ENCODE measurements around the gene VARS1.

The VARS1 gene

DNA sequence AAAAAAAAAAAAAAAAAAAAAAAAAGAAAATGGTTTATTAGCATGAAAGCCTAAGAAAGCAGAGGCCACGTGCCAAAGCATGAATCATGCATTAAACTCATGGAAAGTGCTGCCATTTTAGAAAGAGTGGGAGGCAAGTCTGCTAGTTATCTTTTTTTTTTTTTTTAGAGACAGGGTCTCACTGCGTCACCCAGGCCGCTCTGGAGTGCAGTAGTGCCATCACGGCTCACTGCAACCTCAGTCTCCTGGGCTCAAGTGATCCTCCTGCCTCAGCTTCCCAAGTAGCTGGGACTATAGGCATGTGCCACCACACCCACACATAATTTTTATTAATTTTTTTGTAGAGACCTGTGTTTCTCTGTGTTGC is 23.6 kb downstream of the VARS1 start:
- DNase-seq (ENCODE audit: low spot score) = no peak

DNA sequence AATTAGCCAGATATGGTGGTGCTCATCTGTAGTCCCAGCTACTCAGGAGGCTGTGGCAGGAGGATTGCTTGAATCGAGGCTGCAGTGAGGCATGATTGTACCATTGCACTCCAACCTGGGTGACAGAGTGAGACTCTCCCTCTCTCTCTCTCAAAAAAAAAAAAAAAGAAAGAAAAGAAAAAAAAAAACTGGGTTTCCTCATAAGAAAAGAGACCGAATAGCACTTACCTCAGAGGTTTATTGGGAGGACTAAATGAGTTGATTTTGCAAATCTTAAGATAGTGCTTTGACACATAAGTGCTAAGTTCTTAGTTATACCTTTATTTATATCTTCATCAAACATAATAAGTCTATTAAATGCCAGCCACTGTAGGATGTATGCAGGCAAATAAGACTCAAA is 24.7 kb downstream of the VARS1 start:
- no peak for DNase-seq (ENCODE audit: low spot score)

DNA sequence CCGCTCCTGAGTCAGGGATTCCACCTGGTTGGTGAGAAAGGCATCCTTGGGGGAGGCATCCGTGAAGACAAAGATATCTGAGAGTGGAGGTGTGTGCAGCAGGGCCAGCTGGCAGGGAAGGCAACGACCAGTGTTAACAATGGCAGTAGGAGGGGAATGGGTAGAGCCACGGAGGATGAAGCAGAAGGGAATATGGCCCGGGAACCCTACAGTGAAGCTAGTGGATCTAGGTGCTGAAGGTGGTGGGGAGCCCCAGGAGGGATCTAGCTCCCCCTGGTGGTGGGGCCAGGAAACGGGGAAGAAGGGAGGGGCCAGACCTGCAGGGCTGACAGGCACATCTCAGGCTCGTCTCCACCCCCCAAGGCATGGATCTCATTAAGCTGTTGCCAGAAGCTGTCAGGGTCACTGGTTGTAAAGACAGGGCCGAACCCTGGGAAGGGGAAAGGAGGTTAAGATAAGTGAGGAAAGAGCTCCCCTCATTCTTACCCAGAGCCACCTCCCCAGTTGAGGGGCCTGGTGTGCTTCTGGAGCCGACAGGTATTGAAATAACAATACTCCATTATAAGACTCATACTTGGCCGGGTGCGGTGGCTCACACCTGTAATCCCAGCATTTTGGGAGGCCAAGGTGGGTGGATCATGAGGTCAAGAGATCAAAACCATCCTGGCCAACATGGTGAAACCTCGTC is 25.7 kb downstream of the VARS1 start:
- DNase-seq (ENCODE audit: low spot score) = no peak

DNA sequence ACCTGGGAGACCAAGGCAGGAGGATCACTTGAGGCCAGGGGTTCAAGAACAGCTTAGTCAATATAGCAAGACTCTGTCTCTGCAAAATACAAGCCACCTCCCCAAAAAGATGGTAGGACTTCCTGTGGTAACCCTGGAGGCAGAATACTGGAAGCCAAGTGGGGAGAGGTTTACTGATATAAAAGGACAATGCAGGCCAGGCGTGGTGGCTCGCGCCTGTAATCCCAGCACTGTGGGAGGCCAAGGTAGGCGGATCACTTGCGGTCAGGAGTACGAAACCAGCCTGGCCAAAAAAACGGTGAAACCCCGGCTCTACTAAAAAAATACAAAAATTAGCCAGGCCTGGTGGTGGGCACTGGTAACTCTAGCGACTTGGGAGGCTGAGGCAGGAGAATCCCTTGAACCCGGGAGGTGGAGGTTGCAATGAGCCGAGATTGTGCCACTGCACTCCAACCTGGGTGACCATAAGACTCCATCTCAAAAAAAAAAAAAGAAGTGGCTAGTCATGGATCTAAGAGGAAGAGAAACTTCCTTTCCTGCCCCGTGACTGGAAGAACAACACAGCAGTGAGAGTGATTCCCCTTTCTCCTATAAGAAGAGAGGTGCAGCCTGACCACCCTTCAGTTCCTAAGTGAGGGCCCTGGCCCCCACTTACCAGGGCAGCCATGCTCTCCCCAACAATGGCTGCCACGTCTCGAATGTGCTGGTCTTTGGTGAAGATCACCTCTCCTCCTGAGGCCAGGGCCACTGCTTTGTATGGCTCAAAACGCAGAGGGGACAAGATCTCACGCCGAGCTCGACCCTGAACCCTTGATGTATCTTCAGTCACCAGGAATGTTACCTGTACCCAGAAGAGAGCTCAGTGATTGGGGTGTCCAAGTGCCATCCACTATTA is 26.9 kb downstream of the VARS1 start:
- DNase-seq (ENCODE audit: low spot score) = no peak

DNA sequence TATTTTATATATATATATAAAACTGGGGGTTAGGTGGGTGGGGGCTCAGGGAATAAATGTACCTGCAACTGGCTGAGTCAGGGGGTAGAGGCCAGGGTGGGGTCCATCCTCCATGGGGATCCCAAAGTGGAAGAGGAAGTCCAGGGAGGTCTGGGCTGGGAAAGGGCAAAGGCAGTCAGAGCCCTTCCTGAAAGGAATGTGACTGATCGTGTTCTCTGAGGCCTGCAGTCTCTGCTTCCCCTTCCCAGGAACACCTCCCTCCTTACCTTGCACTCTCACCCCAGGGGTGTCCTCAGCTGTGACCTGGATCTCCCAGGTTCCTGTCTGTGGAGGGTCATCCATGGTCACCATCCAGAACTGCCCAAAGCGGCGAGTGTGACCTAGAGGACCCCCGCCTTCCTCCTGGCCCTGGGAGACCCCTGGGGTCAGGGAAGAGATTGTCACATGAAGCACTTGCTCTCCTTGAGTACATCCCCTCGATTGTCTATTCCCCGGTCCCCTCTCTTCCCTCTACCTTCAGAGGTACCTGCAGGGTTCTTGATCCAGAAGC is 28.4 kb downstream of the VARS1 start:
- DNase-seq (ENCODE audit: low spot score) = no peak

DNA sequence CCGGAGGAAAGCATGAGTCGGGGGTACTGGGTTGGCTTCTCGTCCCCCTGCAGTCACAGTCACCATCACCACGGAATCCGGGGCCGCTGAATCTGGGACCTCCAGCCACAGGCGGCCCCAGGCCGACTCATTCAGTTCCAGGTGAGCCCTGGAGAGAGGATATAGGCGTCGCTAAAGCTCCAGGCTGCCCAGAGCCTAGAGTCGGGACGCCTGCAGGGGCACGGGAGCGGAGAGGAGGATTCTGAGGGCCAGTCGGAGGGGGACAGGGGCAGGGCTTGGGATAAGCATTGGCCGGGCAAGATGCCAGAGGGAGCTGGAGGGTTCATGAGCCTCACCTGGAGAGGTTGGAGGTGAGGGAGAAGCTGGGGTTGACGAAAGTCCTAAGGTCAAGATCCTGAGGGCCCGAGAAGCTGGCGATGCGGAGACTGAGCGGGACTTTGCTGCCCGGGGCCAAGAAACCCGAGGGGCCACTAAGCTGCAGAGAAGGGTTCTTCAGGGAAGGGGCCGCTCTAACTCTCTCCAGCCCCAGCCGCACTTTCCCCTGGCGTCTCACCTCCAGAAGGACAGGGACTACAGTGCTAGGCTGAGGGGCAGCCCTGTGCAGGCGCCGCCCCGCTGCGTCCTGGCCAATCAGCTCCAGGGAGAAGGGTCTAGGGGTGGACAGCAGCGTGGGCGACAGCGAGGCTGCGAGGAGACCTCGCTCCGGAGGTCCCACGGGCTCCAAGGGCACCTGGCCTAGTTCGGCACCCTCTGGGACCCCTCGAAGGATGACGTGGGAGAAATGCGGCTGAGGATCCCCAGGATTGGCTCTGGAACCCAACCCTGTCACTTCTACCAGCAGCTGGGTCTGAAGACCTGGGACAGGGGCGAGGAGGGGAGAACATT is 29.4 kb downstream of the VARS1 start:
- no peak for DNase-seq (ENCODE audit: low spot score)

DNA sequence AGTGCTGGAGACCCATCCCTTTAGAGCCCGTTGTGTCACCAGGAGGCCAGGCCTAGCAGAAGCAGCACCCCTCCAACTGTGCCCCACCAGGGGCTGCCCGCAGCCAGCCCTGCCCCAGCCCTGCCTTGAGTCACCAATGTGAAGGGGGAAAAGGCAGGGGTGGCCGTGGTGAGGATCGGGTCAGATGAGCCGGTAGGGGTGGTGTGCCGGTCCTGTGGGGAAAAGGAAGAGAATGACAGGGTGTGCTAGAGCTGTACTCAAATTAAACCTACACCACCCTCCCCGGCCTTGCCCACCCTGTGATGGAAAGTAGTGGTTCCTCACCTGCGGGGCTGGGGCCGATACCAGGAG is 30.0 kb downstream of the VARS1 start:
- no peak for DNase-seq (ENCODE audit: low spot score)

DNA sequence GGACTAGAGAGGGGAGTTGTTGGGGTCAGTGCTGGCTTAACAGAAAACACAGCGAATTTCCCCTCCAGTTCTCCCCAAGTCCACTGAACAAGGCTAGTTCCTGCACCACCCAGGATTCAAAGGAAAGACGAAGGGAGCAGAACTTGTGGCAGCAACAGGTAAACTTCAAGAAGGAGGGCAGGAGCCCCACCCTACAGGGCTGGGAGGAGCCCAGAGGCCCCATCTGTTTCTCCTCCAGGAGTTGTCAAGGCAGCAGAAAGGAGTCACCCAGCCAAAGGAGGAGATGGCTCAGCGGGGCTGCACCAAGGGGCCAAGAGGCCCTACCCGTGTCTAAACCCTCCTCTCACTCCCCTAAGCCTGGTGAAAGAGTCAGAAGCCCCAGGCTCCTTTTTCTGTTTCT is 31.4 kb downstream of the VARS1 start:
- no peak for DNase-seq (ENCODE audit: low spot score)

DNA sequence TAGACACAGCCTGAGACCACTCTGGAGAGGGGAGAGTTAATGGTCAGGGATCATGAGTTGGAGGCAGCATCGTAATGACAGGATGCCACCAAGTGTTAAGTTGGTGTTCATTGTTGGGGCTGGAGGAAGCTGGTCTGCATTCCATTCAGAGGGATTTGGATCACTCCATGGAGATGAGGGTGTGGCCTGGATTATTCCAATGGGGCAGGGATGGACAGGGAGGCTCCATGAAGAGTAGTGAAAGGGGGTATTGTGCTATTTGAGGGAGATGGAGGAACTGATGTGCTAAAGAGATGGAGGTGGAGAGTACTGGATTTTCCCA is 32.0 kb downstream of the VARS1 start:
- DNase-seq (ENCODE audit: low spot score) = peak; percentile 83

DNA sequence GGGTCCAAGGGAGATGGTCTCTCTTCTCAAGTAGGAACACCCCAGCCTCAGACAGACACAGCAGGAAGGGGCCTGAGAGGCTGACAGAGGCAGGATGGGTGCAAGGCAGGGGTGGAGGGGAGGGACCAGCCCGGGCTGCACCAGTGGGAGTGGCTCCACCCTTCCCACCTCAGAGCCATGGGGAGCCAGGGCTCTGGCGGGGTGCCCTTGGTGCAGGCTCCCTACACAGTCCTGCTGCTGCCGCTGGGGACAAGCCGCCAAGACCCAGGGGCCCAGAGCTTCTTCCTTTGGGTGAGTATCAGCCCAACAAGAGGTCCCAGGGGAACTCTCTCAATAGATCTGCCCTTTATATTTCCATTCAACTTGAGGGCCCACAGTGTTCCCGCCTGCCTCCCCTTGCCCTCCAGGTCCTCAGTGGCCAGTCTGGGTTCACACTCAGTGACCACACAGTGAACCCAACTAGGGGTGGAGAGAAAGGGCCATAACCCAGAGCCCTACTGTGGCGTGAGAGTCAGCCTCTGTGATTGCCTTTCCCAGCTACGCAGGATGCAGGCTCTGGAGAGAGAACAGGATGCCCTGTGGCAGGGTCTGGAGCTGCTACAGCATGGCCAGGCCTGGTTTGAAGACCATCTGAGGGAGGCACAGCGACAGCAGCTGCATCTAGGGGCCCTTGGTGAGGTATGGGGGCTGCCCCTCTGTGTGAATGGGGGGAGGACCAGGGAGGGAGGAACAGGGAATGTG is 32.5 kb downstream of the VARS1 start:
- no peak for DNase-seq (ENCODE audit: low spot score)

DNA sequence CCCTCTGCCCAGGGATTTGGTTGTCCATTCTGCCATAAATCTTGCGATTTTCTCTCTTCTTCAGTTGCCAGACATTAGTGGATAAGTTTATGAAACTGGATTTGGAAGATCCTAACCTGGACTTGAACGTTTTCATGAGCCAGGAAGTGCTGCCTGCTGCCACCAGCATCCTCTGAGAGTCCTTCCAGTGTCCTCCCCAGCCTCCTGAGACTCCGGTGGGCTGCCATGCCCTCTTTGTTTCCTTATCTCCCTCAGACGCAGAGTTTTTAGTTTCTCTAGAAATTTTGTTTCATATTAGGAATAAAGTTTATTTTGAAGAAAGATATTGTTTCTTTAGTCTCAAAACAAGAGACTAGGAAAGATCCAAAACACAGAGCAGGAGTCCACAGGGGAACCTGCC is 33.2 kb downstream of the VARS1 start, which contains the start of gene SAPCD1:
Gene SAPCD1 (plus strand): TSS at position 301 of the 400 bp plus-strand sequence. CDS start 399 bp downstream, outside the sequence.
- no peak for DNase-seq (ENCODE audit: low spot score)

DNA sequence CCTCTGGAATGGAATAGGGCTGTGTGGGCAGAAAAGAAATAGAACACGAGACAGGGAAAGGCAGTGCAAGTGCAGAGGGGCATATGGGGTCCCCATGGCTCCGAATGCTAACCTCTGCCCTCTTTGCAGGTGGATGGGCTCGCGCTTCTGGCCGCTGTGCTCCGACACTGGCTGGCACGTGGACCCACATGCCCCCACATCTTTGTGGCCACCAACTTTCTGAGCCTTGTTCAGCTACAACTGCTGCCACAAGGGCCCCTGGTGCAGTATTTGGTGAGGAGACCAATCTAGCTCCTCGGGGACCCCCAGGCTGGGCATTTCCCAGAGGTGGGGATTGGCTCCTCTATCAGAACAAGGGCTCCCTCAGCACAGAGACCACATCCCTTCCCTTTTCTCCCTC is 34.2 kb downstream of the VARS1 start:
- no peak for DNase-seq (ENCODE audit: low spot score)

DNA sequence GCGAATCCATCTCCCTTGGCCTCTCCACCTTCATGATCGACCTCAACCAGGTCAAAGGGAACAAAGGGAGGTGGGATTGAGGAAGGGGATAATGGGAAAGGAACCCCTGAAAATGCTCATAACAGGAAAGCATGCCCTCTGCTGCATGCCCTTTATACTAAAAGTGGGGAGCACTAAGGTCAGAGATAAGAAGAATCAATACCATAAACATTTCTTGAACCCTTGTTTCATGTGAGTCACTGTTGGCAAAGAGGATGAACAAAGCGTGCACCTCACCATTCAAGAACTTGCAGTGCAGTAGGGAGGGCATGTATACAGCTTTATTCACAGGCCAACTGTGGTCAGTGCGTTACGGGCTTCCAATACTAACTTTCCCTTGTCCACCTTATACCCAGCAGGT is 34.8 kb downstream of the VARS1 start:
- no peak for DNase-seq (ENCODE audit: low spot score)

DNA sequence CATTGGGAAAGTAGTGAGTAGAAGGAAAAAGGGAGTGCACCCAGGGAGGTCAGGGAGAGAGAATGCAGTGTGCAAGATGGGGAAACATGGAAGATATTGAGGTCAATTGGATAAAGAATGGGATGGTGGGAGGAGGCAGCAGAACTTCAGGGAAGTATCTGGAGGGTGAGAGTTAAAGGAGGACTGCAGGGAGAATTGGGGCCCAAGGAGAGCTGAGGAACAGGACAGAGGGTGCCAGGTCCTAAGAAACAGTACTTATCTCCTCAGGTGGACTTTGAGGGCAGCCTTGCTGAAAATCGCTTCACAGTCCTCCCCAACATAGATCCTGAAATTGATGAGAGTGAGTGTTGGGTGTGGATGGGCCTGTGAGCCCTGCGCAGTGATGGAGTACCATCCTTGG is 37.3 kb downstream of the VARS1 start:
- no peak for DNase-seq (ENCODE audit: low spot score)

DNA sequence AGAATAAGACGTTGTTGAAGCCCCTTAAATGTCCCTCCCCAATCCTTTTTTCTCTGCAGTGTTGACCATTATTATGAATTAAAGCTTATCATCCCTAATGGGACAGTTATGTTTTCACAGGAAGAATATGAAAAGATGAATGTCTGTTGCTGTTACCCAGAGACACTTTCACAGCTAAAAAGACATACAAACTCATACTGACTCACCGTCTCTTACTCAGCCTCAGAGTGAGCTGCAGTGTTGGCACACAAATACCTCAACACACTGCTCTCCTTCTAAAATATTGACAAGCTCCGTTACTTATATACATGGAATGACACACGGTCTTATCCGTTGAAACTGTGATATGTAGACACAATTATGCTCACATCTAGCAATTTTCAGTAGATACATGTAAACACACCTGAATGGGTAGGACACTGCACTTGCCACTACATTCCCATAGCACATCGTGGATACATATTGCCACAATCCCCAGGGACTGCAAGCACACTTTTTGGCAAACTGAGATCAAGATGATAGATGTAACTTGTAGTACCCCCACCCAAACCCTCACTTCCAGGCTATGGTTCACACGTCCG is 42.7 kb downstream of the VARS1 start:
- peak; percentile 49 for DNase-seq (ENCODE audit: low spot score)

DNA sequence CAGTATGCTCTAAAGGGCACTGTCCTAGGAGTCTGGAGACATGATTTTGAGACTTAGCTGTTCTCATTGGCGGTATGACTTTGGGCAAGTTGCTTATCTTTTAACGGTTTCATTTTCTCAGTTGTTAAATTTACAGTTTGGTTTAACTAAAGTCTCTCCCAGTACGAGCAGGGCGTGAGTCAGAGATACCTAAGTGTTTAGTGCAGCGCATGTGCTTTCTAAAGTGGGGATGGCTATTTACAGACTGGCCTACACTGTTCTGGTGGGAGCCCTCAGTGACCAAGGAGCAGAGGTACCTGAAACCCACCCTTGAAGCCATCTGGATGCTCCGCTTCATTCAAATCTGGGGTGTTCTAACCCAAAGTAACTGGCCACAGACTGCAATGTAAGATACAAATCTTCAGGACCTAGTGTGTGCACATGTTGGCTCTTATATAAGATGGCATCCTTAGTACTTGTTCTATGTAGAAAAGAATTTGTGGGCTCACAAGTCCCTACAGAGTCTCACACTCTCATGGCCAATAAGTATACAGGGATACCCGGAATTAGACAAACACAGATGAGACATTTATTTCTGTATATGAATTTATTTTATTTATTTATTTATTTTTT is 45.0 kb downstream of the VARS1 start:
- no peak for DNase-seq (ENCODE audit: low spot score)

DNA sequence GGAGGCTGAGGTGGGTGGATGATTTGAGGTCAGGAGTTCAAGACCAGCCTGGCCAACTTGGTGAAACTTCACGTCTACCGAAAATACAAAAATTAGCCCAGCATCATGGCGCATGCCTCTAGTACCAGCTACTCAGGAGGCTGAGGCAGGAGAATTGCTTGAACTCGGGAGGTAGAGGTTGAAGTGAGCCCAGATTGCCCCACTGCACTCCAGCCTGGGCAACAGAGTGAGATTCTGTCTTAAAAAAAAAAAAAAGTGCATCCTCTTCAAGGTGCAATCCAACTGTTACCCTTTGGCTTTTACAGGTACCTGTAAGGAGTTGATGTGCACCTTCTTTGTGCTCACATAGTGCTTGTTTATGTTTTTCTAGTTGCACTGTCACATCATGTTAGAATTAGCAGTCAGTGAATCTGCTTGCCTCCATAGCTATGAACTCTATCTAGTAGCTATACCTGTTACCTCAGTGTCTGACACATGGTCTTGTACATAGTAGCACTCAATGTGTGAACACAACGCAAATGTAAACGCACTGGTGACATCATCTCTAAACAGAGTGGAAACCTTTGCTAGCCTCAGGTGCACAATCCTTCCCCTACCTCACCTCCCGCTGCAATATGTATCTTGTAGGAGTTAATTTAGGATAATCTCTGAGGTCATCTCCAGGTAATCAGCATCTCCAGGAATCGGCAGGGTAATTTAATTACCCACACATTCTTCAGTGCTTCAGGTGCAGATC is 46.1 kb downstream of the VARS1 start:
- no peak for DNase-seq (ENCODE audit: low spot score)

Data from kidney capillary endothelial cell (primary cell).